K562 (cell line): ENCODE results near the gene PPDPF. TPM values are rescaled to one million over a fixed set of nuclear protein-coding genes. Genes with fewer than 3 reads are reported as not detected.

Experiments
- CCNT2 ChIP-seq: IDR thresholded peaks from 2 replicates; pipeline ENCODE4 v1.6.1; 2011; ENCODE audit warnings: borderline replicate concordance, low read depth, mild to moderate bottlenecking, moderate library complexity, mixed read lengths, low read length; ENCODE audit not compliant: insufficient read length; ENCODE audit errors: extremely low read depth
- DDX20 ChIP-seq: fragments of 450-650 bp; IDR thresholded peaks from 2 replicates; pipeline ENCODE4 v1.6.1; 2016; ENCODE audit warnings: missing genetic modification characterization, low read depth, mild to moderate bottlenecking, missing compliant biosample characterization, moderate library complexity
- HMBOX1 ChIP-seq: sonication (generic); IDR thresholded peaks from 2 replicates; pipeline ENCODE4 v1.6.1; 2016
- RBM39 ChIP-seq: fragments of 200-400 bp; formaldehyde crosslinking; optimal IDR thresholded peaks from 2 replicates; pipeline ENCODE3; 2018; ENCODE audit warnings: low read depth, low read length
- SIRT6 ChIP-seq: IDR thresholded peaks from one replicate; pipeline ENCODE4 v1.6.1; 2012; ENCODE audit warnings: low read depth, mild to moderate bottlenecking, control low read depth, inconsistent platforms, low read length, moderate library complexity
- ZKSCAN8 ChIP-seq: fragments of 200-800 bp; sonication (Bioruptor generic); IDR thresholded peaks from 2 replicates; pipeline ENCODE4 v1.6.1; 2016; ENCODE audit warnings: missing genetic modification characterization, missing compliant biosample characterization
- ZNF24 ChIP-seq: fragments of 450-650 bp; IDR thresholded peaks from 2 replicates; pipeline ENCODE4 v1.6.1; 2016
- polyA plus RNA-seq, 8 experiments: library from polyadenylated mRNA; depleted of rRNA in 4 of 8; stranded (reverse) in 5 of 8; unstranded in 3 of 8; fragments of >200 nt; fragmentation: Nextera tagmentation in 2 of 8; fragmentation: Illumina TruSeq in 1 of 8; extraction: Ambion mirVana in 2 of 8; extraction: Trizol in 1 of 8; gene quantifications; 2 replicates each; pipeline versions ENCODE4 v1.2.1 to v1.2.3, GENCODE V29; 2011 to 2014; ENCODE audit warnings: inconsistent platforms in 1 of 8, missing spikeins in 1 of 8
- total RNA-seq, 7 experiments: library from RNA; depleted of rRNA in 6 of 7; stranded (reverse); fragments of >200 nt in 6 of 7; fragmentation: Illumina TruSeq in 2 of 7; extraction: Trizol in 2 of 7; gene quantifications; 2 replicates each; pipeline versions ENCODE4 v1.2.1 to v1.2.3, GENCODE V29; 2011 to 2021; ENCODE audit warnings: low replicate concordance in 1 of 7
- TF ChIP-seq, protein P1 (sequence below): fragments of 450-650 bp; IDR thresholded peaks from 2 replicates; pipeline ENCODE4 v1.6.1; 2016; ENCODE audit warnings: low read depth
- TF ChIP-seq, protein P2 (sequence below): sonication (generic); formaldehyde crosslinking; IDR thresholded peaks from 2 replicates; pipeline ENCODE4 v1.8.0; 2023; ENCODE audit warnings: mild to moderate bottlenecking, missing genetic modification reagents
- TF ChIP-seq, protein P3 (sequence below), 2 experiments: fragments of 450-650 bp; IDR thresholded peaks; 2 replicates each; pipeline ENCODE4 v1.6.1; 2018; ENCODE audit warnings: mild to moderate bottlenecking in 2 of 2, low read depth in 1 of 2; ENCODE audit not compliant: partially characterized antibody in 2 of 2

PPDPF gene
- total and polyA plus RNA-seq, 9 of the 15 experiments (the other 6 are each of a cell fraction or from before 2014, with no cell fraction given) = 0.77 to 233 (median 10.5) TPM

- TF ChIP-seq, protein P1, sequence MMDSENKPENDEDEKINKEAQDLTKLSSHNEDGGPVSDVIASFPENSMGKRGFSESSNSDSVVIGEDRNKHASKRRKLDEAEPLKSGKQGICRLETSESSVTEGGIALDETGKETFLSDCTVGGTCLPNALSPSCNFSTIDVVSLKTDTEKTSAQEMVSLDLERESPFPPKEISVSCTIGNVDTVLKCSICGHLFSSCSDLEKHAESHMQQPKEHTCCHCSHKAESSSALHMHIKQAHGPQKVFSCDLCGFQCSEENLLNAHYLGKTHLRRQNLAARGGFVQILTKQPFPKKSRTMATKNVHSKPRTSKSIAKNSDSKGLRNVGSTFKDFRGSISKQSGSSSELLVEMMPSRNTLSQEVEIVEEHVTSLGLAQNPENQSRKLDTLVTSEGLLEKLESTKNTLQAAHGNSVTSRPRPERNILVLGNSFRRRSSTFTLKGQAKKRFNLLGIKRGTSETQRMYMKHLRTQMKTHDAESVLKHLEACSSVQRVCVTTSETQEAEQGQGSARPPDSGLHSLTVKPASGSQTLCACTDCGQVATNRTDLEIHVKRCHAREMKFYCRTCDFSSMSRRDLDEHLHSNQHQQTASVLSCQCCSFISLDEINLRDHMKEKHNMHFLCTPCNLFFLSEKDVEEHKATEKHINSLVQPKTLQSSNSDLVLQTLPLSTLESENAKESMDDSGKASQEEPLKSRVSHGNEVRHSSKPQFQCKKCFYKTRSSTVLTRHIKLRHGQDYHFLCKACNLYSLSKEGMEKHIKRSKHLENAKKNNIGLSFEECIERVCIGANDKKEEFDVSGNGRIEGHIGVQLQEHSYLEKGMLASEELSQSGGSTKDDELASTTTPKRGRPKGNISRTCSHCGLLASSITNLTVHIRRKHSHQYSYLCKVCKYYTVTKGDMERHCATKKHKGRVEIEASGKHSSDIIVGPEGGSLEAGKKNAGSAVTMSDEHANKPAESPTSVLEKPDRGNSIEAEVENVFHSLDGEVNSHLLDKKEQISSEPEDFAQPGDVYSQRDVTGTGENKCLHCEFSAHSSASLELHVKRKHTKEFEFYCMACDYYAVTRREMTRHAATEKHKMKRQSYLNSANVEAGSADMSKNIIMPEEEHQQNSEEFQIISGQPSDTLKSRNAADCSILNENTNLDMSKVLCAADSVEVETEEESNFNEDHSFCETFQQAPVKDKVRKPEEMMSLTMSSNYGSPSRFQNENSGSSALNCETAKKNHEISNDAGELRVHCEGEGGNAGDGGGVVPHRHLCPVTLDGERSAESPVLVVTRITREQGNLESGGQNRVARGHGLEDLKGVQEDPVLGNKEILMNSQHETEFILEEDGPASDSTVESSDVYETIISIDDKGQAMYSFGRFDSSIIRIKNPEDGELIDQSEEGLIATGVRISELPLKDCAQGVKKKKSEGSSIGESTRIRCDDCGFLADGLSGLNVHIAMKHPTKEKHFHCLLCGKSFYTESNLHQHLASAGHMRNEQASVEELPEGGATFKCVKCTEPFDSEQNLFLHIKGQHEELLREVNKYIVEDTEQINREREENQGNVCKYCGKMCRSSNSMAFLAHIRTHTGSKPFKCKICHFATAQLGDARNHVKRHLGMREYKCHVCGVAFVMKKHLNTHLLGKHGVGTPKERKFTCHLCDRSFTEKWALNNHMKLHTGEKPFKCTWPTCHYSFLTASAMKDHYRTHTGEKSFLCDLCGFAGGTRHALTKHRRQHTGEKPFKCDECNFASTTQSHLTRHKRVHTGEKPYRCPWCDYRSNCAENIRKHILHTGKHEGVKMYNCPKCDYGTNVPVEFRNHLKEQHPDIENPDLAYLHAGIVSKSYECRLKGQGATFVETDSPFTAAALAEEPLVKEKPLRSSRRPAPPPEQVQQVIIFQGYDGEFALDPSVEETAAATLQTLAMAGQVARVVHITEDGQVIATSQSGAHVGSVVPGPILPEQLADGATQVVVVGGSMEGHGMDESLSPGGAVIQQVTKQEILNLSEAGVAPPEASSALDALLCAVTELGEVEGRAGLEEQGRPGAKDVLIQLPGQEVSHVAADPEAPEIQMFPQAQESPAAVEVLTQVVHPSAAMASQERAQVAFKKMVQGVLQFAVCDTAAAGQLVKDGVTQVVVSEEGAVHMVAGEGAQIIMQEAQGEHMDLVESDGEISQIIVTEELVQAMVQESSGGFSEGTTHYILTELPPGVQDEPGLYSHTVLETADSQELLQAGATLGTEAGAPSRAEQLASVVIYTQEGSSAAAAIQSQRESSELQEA = no peak
- no peak for TF ChIP-seq CCNT2
- TF ChIP-seq, protein P2, sequence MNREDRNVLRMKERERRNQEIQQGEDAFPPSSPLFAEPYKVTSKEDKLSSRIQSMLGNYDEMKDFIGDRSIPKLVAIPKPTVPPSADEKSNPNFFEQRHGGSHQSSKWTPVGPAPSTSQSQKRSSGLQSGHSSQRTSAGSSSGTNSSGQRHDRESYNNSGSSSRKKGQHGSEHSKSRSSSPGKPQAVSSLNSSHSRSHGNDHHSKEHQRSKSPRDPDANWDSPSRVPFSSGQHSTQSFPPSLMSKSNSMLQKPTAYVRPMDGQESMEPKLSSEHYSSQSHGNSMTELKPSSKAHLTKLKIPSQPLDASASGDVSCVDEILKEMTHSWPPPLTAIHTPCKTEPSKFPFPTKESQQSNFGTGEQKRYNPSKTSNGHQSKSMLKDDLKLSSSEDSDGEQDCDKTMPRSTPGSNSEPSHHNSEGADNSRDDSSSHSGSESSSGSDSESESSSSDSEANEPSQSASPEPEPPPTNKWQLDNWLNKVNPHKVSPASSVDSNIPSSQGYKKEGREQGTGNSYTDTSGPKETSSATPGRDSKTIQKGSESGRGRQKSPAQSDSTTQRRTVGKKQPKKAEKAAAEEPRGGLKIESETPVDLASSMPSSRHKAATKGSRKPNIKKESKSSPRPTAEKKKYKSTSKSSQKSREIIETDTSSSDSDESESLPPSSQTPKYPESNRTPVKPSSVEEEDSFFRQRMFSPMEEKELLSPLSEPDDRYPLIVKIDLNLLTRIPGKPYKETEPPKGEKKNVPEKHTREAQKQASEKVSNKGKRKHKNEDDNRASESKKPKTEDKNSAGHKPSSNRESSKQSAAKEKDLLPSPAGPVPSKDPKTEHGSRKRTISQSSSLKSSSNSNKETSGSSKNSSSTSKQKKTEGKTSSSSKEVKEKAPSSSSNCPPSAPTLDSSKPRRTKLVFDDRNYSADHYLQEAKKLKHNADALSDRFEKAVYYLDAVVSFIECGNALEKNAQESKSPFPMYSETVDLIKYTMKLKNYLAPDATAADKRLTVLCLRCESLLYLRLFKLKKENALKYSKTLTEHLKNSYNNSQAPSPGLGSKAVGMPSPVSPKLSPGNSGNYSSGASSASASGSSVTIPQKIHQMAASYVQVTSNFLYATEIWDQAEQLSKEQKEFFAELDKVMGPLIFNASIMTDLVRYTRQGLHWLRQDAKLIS (CRISPR knock-in tag) = no peak
- TF ChIP-seq ZKSCAN8 (CRISPR knock-in tag) = no peak
- no peak for TF ChIP-seq SIRT6
- TF ChIP-seq HMBOX1 = no peak
- TF ChIP-seq DDX20 = no peak
- TF ChIP-seq ZNF24 = no peak
- no peak for TF ChIP-seq RBM39
- TF ChIP-seq, protein P3, sequence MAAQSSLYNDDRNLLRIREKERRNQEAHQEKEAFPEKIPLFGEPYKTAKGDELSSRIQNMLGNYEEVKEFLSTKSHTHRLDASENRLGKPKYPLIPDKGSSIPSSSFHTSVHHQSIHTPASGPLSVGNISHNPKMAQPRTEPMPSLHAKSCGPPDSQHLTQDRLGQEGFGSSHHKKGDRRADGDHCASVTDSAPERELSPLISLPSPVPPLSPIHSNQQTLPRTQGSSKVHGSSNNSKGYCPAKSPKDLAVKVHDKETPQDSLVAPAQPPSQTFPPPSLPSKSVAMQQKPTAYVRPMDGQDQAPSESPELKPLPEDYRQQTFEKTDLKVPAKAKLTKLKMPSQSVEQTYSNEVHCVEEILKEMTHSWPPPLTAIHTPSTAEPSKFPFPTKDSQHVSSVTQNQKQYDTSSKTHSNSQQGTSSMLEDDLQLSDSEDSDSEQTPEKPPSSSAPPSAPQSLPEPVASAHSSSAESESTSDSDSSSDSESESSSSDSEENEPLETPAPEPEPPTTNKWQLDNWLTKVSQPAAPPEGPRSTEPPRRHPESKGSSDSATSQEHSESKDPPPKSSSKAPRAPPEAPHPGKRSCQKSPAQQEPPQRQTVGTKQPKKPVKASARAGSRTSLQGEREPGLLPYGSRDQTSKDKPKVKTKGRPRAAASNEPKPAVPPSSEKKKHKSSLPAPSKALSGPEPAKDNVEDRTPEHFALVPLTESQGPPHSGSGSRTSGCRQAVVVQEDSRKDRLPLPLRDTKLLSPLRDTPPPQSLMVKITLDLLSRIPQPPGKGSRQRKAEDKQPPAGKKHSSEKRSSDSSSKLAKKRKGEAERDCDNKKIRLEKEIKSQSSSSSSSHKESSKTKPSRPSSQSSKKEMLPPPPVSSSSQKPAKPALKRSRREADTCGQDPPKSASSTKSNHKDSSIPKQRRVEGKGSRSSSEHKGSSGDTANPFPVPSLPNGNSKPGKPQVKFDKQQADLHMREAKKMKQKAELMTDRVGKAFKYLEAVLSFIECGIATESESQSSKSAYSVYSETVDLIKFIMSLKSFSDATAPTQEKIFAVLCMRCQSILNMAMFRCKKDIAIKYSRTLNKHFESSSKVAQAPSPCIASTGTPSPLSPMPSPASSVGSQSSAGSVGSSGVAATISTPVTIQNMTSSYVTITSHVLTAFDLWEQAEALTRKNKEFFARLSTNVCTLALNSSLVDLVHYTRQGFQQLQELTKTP (IDR thresholded peaks at IDR 0.05; ENCODE audit: low read depth in 1 of 2, partially characterized antibody in 2 of 2) = no peak
Measured at GRCh38 chr20:63487781-63488241, 32.8 kb upstream of the PPDPF start (continued).
